Midbrain (tissue), 1 donor: ENCODE data around the gene IGFBP6.
"Not testable (repeated sequence)": the region's sequence is repeated elsewhere in the genome, so short reads cannot be mapped to it uniquely, and the experiment has no call there.

Source experiments
- DNase-seq: peaks from one replicate; lab custom pipeline; 2025; lab: John Stamatoyannopoulos, UW

IGFBP6 gene

GRCh38 chr12:53096759-53097158 is 708 bp upstream of the IGFBP6 start:
- no peak for DNase-seq

- DNase-seq, result no peak
These were observed 282 bp upstream of the IGFBP6 start for GRCh38 chr12:53097207-53097563.

- no peak for DNase-seq
These were observed 1.0 kb downstream of the IGFBP6 start for GRCh38 chr12:53098354-53098981.

- peak; percentile 70 for DNase-seq
These were observed 1.8 kb downstream of the IGFBP6 start for GRCh38 chr12:53099071-53099882.

- DNase-seq, result no peak
These were observed 3.1 kb downstream of the IGFBP6 start for GRCh38 chr12:53100466-53101151.

- DNase-seq, result no peak
These were observed 3.8 kb downstream of the IGFBP6 start for GRCh38 chr12:53101266-53101665.

- DNase-seq, result no peak
These were observed 4.7 kb downstream of the IGFBP6 start for GRCh38 chr12:53101931-53102781.

- no peak for DNase-seq
These were observed 5.7 kb downstream of the IGFBP6 start, which contains the start of gene SOAT2 for GRCh38 chr12:53102883-53103807. Gene SOAT2 (plus strand): TSS chr12:53103486. CDS start chr12:53103578, 92 bp downstream.

GRCh38 chr12:53103860-53104305 is 6.4 kb downstream of the IGFBP6 start:
- DNase-seq, result no peak

- DNase-seq, result no peak
These were observed 7.8 kb downstream of the IGFBP6 start for GRCh38 chr12:53105256-53105655.

- no peak for DNase-seq
These were observed 8.4 kb downstream of the IGFBP6 start for GRCh38 chr12:53105712-53106439.

GRCh38 chr12:53107122-53107521 is 9.7 kb downstream of the IGFBP6 start:
- no peak for DNase-seq

- DNase-seq, result not testable (repeated sequence)
These were observed 15.0 kb downstream of the IGFBP6 start for GRCh38 chr12:53112431-53112830.

- no peak for DNase-seq
These were observed 15.8 kb downstream of the IGFBP6 start for GRCh38 chr12:53113136-53113705.

GRCh38 chr12:53113951-53114350 is 16.5 kb downstream of the IGFBP6 start:
- no peak for DNase-seq

GRCh38 chr12:53115112-53115890 is 17.8 kb downstream of the IGFBP6 start:
- no peak for DNase-seq

- no peak for DNase-seq
These were observed 18.6 kb downstream of the IGFBP6 start for GRCh38 chr12:53115891-53116648.

GRCh38 chr12:53118751-53119300 is 21.4 kb downstream of the IGFBP6 start:
- no peak for DNase-seq
